ENCODE data around the gene TTC3.
"Not testable (repeated sequence)": the region's sequence is repeated elsewhere in the genome, so short reads cannot be mapped to it uniquely, and the experiment has no call there.

The TTC3 gene

GRCh38 chr21:37095821-37096220, 22.8 kb downstream of the TTC3 start:
- no peak for DNase-seq

GRCh38 chr21:37098751-37099150, 25.7 kb downstream of the TTC3 start:
- no peak for DNase-seq

GRCh38 chr21:37100316-37100715, 27.3 kb downstream of the TTC3 start:
- DNase-seq, result no peak

- DNase-seq, result no peak
These were observed 28.3 kb downstream of the TTC3 start for GRCh38 chr21:37101384-37101783.

GRCh38 chr21:37102746-37103145, 29.7 kb downstream of the TTC3 start:
- DNase-seq, result not testable (repeated sequence)

- no peak for DNase-seq
These were observed 33.9 kb downstream of the TTC3 start for GRCh38 chr21:37106998-37107397.

- DNase-seq, result not testable (repeated sequence)
These were observed 38.0 kb downstream of the TTC3 start for GRCh38 chr21:37111029-37111428.

- DNase-seq, result not testable (repeated sequence)
These were observed 41.2 kb downstream of the TTC3 start for GRCh38 chr21:37114301-37114700.

GRCh38 chr21:37116459-37116858, 43.4 kb downstream of the TTC3 start:
- DNase-seq, result not testable (repeated sequence)

- DNase-seq, result no peak
These were observed 44.1 kb downstream of the TTC3 start for GRCh38 chr21:37117204-37117603.

- DNase-seq, result no peak
These were observed 45.3 kb downstream of the TTC3 start for GRCh38 chr21:37118187-37118826.

GRCh38 chr21:37119421-37120218, 46.6 kb downstream of the TTC3 start:
- no peak for DNase-seq

GRCh38 chr21:37128076-37128475, 55.0 kb downstream of the TTC3 start:
- DNase-seq, result no peak

- DNase-seq, result no peak
These were observed 57.9 kb downstream of the TTC3 start for GRCh38 chr21:37130971-37131370.

- no peak for DNase-seq
These were observed 63.2 kb downstream of the TTC3 start for GRCh38 chr21:37136261-37136660.

- DNase-seq, result no peak
These were observed 63.7 kb downstream of the TTC3 start for GRCh38 chr21:37136744-37137143.

- no peak for DNase-seq
These were observed 66.1 kb downstream of the TTC3 start for GRCh38 chr21:37139154-37139553.

GRCh38 chr21:37139902-37140301, 66.8 kb downstream of the TTC3 start:
- no peak for DNase-seq

- DNase-seq, result not testable (repeated sequence)
These were observed 70.3 kb downstream of the TTC3 start for GRCh38 chr21:37143392-37143791.

- no peak for DNase-seq
These were observed 72.6 kb downstream of the TTC3 start for GRCh38 chr21:37145635-37146111.

- no peak for DNase-seq
These were observed 73.5 kb downstream of the TTC3 start for GRCh38 chr21:37146320-37147235.

- no peak for DNase-seq
These were observed 76.4 kb downstream of the TTC3 start for GRCh38 chr21:37149411-37149810.
